Caco-2 (cell line): ENCODE results near the gene SIX3. TPM values are rescaled to one million over a fixed set of nuclear protein-coding genes. Genes with fewer than 3 reads are reported as not detected.

Experiments
- BruUV-seq: library from RNA; stranded (reverse); fragments of 400-500 nt; replicated peaks from 2 replicates; lab custom pipeline; 2021; lab: Mats Ljungman, UMichigan
- CTCF ChIA-PET: fragments of 300-600 bp; sonication (Branson Sonifier 250); formaldehyde crosslinking; loops from one replicate; lab custom pipeline; 2022; ENCODE audit warnings: antibody characterized with exemption; lab: Charles Lee
- POLR2A ChIA-PET: fragments of 300-600 bp; sonication (Branson Sonifier 250); formaldehyde crosslinking; loops from one replicate; lab custom pipeline; 2022; ENCODE audit warnings: antibody characterized with exemption; lab: Charles Lee
- DNase-seq, 2 experiments: peaks; one replicate each; pipeline versions ENCODE4 v3.0.0 to v3.0.0-alpha.2; 2020 to 2022
- H3K27me3 ChIP-seq: replicated peaks from 2 replicates; pipeline ENCODE4 v1.6.0; 2011; ENCODE audit warnings: low read length; ENCODE audit not compliant: control insufficient read depth, insufficient read depth
- H3K36me3 ChIP-seq: 2 replicates; pipeline ENCODE4 v1.5.1; 2011; ENCODE audit warnings: low read length; ENCODE audit not compliant: control insufficient read depth, insufficient read depth
- H3K4me1 ChIP-seq: fragments of 250-450 bp; sonication (Bioruptor Pico); 2 replicates; pipeline ENCODE4 v1.5.1; 2020; ENCODE audit warnings: mild to moderate bottlenecking
- H3K4me3 ChIP-seq: 2 replicates; pipeline ENCODE4 v1.5.1; 2011; ENCODE audit warnings: low read depth, mild to moderate bottlenecking, control low read depth, low read length
- H3K9me3 ChIP-seq: fragments of 250-450 bp; sonication (Bioruptor Pico); 2 replicates; pipeline ENCODE4 v1.5.1; 2020; ENCODE audit warnings: mild to moderate bottlenecking, moderate library complexity
- H3K27ac Mint-ChIP-seq: one replicate; pipeline ENCODE4 v1.8.0; 2022; ENCODE audit warnings: mixed read lengths; ENCODE audit not compliant: unreplicated experiment
- H3K27me3 Mint-ChIP-seq: one replicate; pipeline ENCODE4 v1.8.0; 2022; ENCODE audit warnings: mixed read lengths; ENCODE audit not compliant: insufficient read depth, unreplicated experiment
- H3K36me3 Mint-ChIP-seq: one replicate; pipeline ENCODE4 v1.8.0; 2022; ENCODE audit warnings: mild to moderate bottlenecking, mixed read lengths; ENCODE audit not compliant: insufficient read depth, unreplicated experiment
- H3K4me1 Mint-ChIP-seq: one replicate; pipeline ENCODE4 v1.8.0; 2022; ENCODE audit warnings: low read depth, mixed read lengths; ENCODE audit not compliant: unreplicated experiment
- H3K4me3 Mint-ChIP-seq: one replicate; pipeline ENCODE4 v1.8.0; 2022; ENCODE audit warnings: mild to moderate bottlenecking, moderate library complexity, mixed read lengths; ENCODE audit not compliant: unreplicated experiment
- H3K9me3 Mint-ChIP-seq: one replicate; pipeline ENCODE4 v1.8.0; 2022; ENCODE audit warnings: mixed read lengths; ENCODE audit not compliant: unreplicated experiment
- CTCF ChIP-seq, 2 experiments: fragments of 200-600 bp in 1 of 2; IDR thresholded peaks; 1 replicate in 1 of 2; 2 replicates in 1 of 2; pipeline versions ENCODE4 v1.5.1 to v1.8.0; 2011 to 2022; ENCODE audit warnings: antibody characterized with exemption in 1 of 2, control low read depth in 1 of 2, inconsistent platforms in 1 of 2, low read depth in 1 of 2, low read length in 1 of 2, mild to moderate bottlenecking in 1 of 2, moderate library complexity in 1 of 2; ENCODE audit not compliant: insufficient read depth in 1 of 2, severe bottlenecking in 1 of 2, unreplicated experiment in 1 of 2
- intact Hi-C: fragments of 100-400 bp; cut with micrococcal nuclease; formaldehyde crosslinking; loops from one replicate; pipeline ENCODE4 v1.10.0; 2022; ENCODE audit not compliant: unreplicated experiment
- total RNA-seq: library from RNA; stranded (reverse); gene quantifications from 2 replicates; pipeline ENCODE4 v1.2.3, GENCODE V29; 2022

Gene SIX3
- total RNA-seq, 1 experiment from 2014 or later = not detected

GRCh38 chr2:44897406-44897805 is 44.1 kb upstream of the SIX3 start:
- Histone ChIP-seq H3K9me3 (no peaks in the 10 kb centered on the region), H3K36me3 (no peaks in the 10 kb centered on the region), H3K4me3 (no peak overlapping the region), H3K27me3 (no peaks in the 10 kb centered on the region), H3K4me1 (no peaks in the 10 kb centered on the region)
- TF ChIP-seq CTCF (IDR thresholded peaks at IDR 0.05; ENCODE audit: insufficient read depth in 1 of 2, low read depth in 1 of 2, low read length in 1 of 2, severe bottlenecking in 1 of 2, unreplicated experiment in 1 of 2) = peak in 1 of 2 experiments; percentile 25
- Mint-ChIP-seq H3K36me3 (no peaks in the 10 kb centered on the region), H3K4me1 (peaks cover 4% of the 10 kb centered on the region), H3K27ac (no peak overlapping the region), H3K4me3 (no peak overlapping the region), H3K27me3 (peaks cover 6% of the 10 kb centered on the region), H3K9me3 (peaks cover 13% of the 10 kb centered on the region)
- BruUV-seq = no TSS peak
- POLR2A ChIA-PET = no interaction called here
- intact Hi-C loops = loop anchor here (1.0 kb wide), 1 partner anchor 58 kb away; no protein-coding TSS in a partner anchor
- CTCF ChIA-PET = interaction anchor here (1.4 kb wide), 1 partner anchor 58 kb away, joined by 10 read pairs; no protein-coding TSS in a partner anchor
- DNase-seq = no peak

- peaks cover 10% of the 10 kb centered on the region for H3K9me3 Mint-ChIP-seq
- peaks cover 12% of the 10 kb centered on the region; the same call in 1 of the 2 replicates for H3K9me3 ChIP-seq
- no peaks in the 10 kb centered on the region for H3K4me1 Mint-ChIP-seq
- H3K4me3 ChIP-seq = no peak overlapping the region
- TF ChIP-seq CTCF (IDR thresholded peaks at IDR 0.05; ENCODE audit: insufficient read depth in 1 of 2, low read depth in 1 of 2, low read length in 1 of 2, severe bottlenecking in 1 of 2, unreplicated experiment in 1 of 2) = no peak
- CTCF ChIA-PET = no interaction called here
- no peaks in the 10 kb centered on the region for H3K36me3 Mint-ChIP-seq
- intact Hi-C loops = no loop called here
- no peak overlapping the region for H3K4me3 Mint-ChIP-seq
- H3K27me3 Mint-ChIP-seq = peaks cover 15% of the 10 kb centered on the region
- no peaks in the 10 kb centered on the region for H3K27me3 ChIP-seq
- DNase-seq = no peak
- no TSS peak for BruUV-seq
- H3K4me1 ChIP-seq = no peaks in the 10 kb centered on the region
- H3K36me3 ChIP-seq = no peaks in the 10 kb centered on the region
- no peak overlapping the region for H3K27ac Mint-ChIP-seq
- POLR2A ChIA-PET = no interaction called here
These were observed 39.0 kb upstream of the SIX3 start for GRCh38 chr2:44902217-44903137.

- Mint-ChIP-seq H3K4me3 (no peak overlapping the region), H3K9me3 (peaks cover 10% of the 10 kb centered on the region), H3K27ac (no peak overlapping the region), H3K4me1 (no peaks in the 10 kb centered on the region), H3K36me3 (no peaks in the 10 kb centered on the region), H3K27me3 (peaks cover 10% of the 10 kb centered on the region)
- TF ChIP-seq CTCF (IDR thresholded peaks at IDR 0.05; ENCODE audit: insufficient read depth in 1 of 2, low read depth in 1 of 2, low read length in 1 of 2, severe bottlenecking in 1 of 2, unreplicated experiment in 1 of 2) = no peak
- no TSS peak for BruUV-seq
- Histone ChIP-seq H3K36me3 (no peaks in the 10 kb centered on the region), H3K27me3 (no peaks in the 10 kb centered on the region), H3K9me3 (peaks cover 14% of the 10 kb centered on the region), H3K4me1 (no peaks in the 10 kb centered on the region), H3K4me3 (no peak overlapping the region)
- no peak for DNase-seq
- ChIA-PET CTCF (no interaction called here), POLR2A (no interaction called here)
- intact Hi-C loops = no loop called here
These were observed 36.9 kb upstream of the SIX3 start for GRCh38 chr2:44904578-44904977.
